Liver (tissue), 9 donors: ENCODE data around the gene SNX13. TPM values are rescaled to one million over a fixed set of nuclear protein-coding genes. Genes with fewer than 3 reads are reported as not detected.

Experiments used
- DNase-seq: peaks from one replicate; pipeline ENCODE4 v3.0.0-alpha.2; 2017; ENCODE audit warnings: low spot score
- H3K27ac ChIP-seq, 2 donors: one replicate each; pipeline ENCODE4 v1.7.0; 2013; ENCODE audit warnings: inconsistent platforms in 2 of 2, low read length in 2 of 2, control low read depth in 1 of 2, low read depth in 1 of 2, mild to moderate bottlenecking in 1 of 2
- H3K27me3 ChIP-seq, 4 donors: one replicate each; pipeline versions ENCODE4 v1.6.1 to v1.7.0; 2013; ENCODE audit warnings: low read length in 3 of 4, inconsistent platforms in 1 of 4, mild to moderate bottlenecking in 1 of 4, moderate library complexity in 1 of 4; ENCODE audit not compliant: control insufficient read depth in 4 of 4, insufficient read depth in 4 of 4
- H3K36me3 ChIP-seq, 4 donors: one replicate each; pipeline versions ENCODE4 v1.6.1 to v1.7.0; 2013; ENCODE audit warnings: low read length in 3 of 4, mild to moderate bottlenecking in 3 of 4, low read depth in 1 of 4, moderate library complexity in 1 of 4; ENCODE audit not compliant: control insufficient read depth in 4 of 4, insufficient read depth in 3 of 4
- H3K4me1 ChIP-seq, 4 donors: one replicate each; pipeline versions ENCODE4 v1.6.1 to v1.7.0; 2013; ENCODE audit warnings: low read length in 3 of 4, mild to moderate bottlenecking in 3 of 4, moderate library complexity in 1 of 4; ENCODE audit not compliant: control insufficient read depth in 4 of 4, insufficient read depth in 4 of 4
- H3K4me3 ChIP-seq, 3 donors: one replicate each; pipeline versions ENCODE4 v1.6.1 to v1.7.0; 2013; ENCODE audit warnings: low read length in 3 of 3, control low read depth in 1 of 3, low read depth in 1 of 3, mild to moderate bottlenecking in 1 of 3
- H3K9ac ChIP-seq, 2 donors: one replicate each; pipeline ENCODE4 v1.7.0; 2013; ENCODE audit warnings: low read length in 2 of 2, mild to moderate bottlenecking in 2 of 2, moderate library complexity in 2 of 2, control low read depth in 1 of 2, low read depth in 1 of 2
- H3K9me3 ChIP-seq, 4 donors: one replicate each; pipeline versions ENCODE4 v1.6.1 to v1.7.0; 2013; ENCODE audit warnings: low read length in 3 of 4; ENCODE audit not compliant: control insufficient read depth in 4 of 4
- ATF3 ChIP-seq: IDR thresholded peaks from 2 replicates; pipeline ENCODE4 v1.6.1; 2016; ENCODE audit warnings: antibody characterized with exemption
- CTCF ChIP-seq: fragments of 150-350 bp; IDR thresholded peaks from 2 replicates; pipeline ENCODE4 v1.5.1; 2017; ENCODE audit warnings: improper control_type of control experiment, low read depth, low read length; ENCODE audit not compliant: missing input control
- EGR1 ChIP-seq, 2 donors: IDR thresholded peaks; 2 replicates each; pipeline ENCODE4 v1.6.1; 2016 to 2018; ENCODE audit warnings: antibody characterized with exemption in 2 of 2, low read depth in 2 of 2
- FOXA1 ChIP-seq: IDR thresholded peaks from 2 replicates; pipeline ENCODE4 v1.6.1; 2016; ENCODE audit warnings: antibody characterized with exemption
- FOXA2 ChIP-seq: IDR thresholded peaks from 2 replicates; pipeline ENCODE4 v1.6.1; 2016; ENCODE audit warnings: antibody characterized with exemption
- GABPA ChIP-seq, 2 donors: IDR thresholded peaks in 1 of 2; conservative IDR thresholded peaks in 1 of 2; 2 replicates each; pipeline ENCODE4 v1.6.1; 2016; ENCODE audit warnings: antibody characterized with exemption in 2 of 2, mild to moderate bottlenecking in 1 of 2, moderate library complexity in 1 of 2
- HNF4A ChIP-seq, 2 donors: conservative IDR thresholded peaks; 2 replicates each; pipeline ENCODE4 v1.6.1; 2016; ENCODE audit warnings: antibody characterized with exemption in 2 of 2, mild to moderate bottlenecking in 2 of 2
- JUND ChIP-seq, 2 donors: IDR thresholded peaks; 2 replicates each; pipeline ENCODE4 v1.6.1; 2016; ENCODE audit warnings: antibody characterized with exemption in 2 of 2
- MAX ChIP-seq: IDR thresholded peaks from 2 replicates; pipeline ENCODE4 v1.6.1; 2016; ENCODE audit warnings: antibody characterized with exemption
- NR2F2 ChIP-seq: IDR thresholded peaks from 2 replicates; pipeline ENCODE4 v1.6.1; 2016; ENCODE audit warnings: antibody characterized with exemption
- RAD21 ChIP-seq, 2 donors: IDR thresholded peaks; 2 replicates each; pipeline ENCODE4 v1.6.1; 2016; ENCODE audit warnings: antibody characterized with exemption in 2 of 2, mild to moderate bottlenecking in 2 of 2
- REST ChIP-seq: IDR thresholded peaks from 2 replicates; pipeline ENCODE4 v1.6.1; 2016; ENCODE audit warnings: antibody characterized with exemption, mild to moderate bottlenecking
- RXRA ChIP-seq, 2 donors: IDR thresholded peaks; 2 replicates each; pipeline ENCODE4 v1.6.1; 2017 to 2018; ENCODE audit warnings: antibody characterized with exemption in 2 of 2, mild to moderate bottlenecking in 1 of 2
- SP1 ChIP-seq: IDR thresholded peaks from 2 replicates; pipeline ENCODE4 v1.6.1; 2018; ENCODE audit warnings: antibody characterized with exemption, mild to moderate bottlenecking
- TAF1 ChIP-seq: conservative IDR thresholded peaks from 2 replicates; pipeline ENCODE4 v1.6.1; 2016; ENCODE audit warnings: antibody characterized with exemption, mild to moderate bottlenecking
- YY1 ChIP-seq: IDR thresholded peaks from 2 replicates; pipeline ENCODE4 v1.6.1; 2016; ENCODE audit warnings: antibody characterized with exemption, mild to moderate bottlenecking
- ZBTB33 ChIP-seq: IDR thresholded peaks from 2 replicates; pipeline ENCODE4 v1.6.1; 2016; ENCODE audit warnings: antibody characterized with exemption
- WGBS: extraction: QIAGEN DNeasy Blood & Tissue Kit; methylation state at CpG from one replicate; pipeline ENCODE4 v1.1.7; 2013; 5-methylcytosine and 5-hydroxymethylcytosine counted together
- polyA plus RNA-seq, 2 donors: library from polyadenylated mRNA; stranded (reverse) in 1 of 2; unstranded in 1 of 2; fragments of 200-250 nt in 1 of 2; fragments of >200 nt in 1 of 2; fragmentation: Nextera tagmentation in 1 of 2; extraction: Ambion mirVana in 1 of 2; gene quantifications; one replicate each; pipeline versions ENCODE4 v1.2.1 to v1.2.3, GENCODE V29; 2013 to 2015
- total RNA-seq, 2 donors: library from RNA; depleted of rRNA; stranded (reverse); fragments of >200 nt; gene quantifications; one replicate each; pipeline ENCODE4 v1.2.3, GENCODE V29; 2014
- donor health status: healthy.
- donor health status: healthy.
- donor health status: healthy.
- donor health status: healthy.
- donor health status: healthy.

Gene SNX13
- total and polyA plus RNA-seq, 4 donors: 5.4 to 28.1 (median 14.0) TPM

GRCh38 chr7:17900464-17900863 is 39.8 kb downstream of the SNX13 start:
- DNase-seq: no peak
- Histone ChIP-seq H3K4me1 (peaks cover 0 to 7% (median 0%) of the 10 kb centered on the region in 4 donors), H3K9me3 (no peaks in the 10 kb centered on the region), H3K36me3 (no peaks in the 10 kb centered on the region), H3K27me3 (no peaks in the 10 kb centered on the region), H3K9ac (no peak overlapping the region), H3K4me3 (no peak overlapping the region), H3K27ac (no peak overlapping the region)
- WGBS: 91% methylated on average over 1 of the region's 1 CpG
- TF ChIP-seq NR2F2: no peak
- TF ChIP-seq CTCF: no peak
- no peak for TF ChIP-seq SP1
- no peak for TF ChIP-seq TAF1
- no peak for TF ChIP-seq MAX
- TF ChIP-seq RAD21 (IDR thresholded peaks at IDR 0.05): no peak
- no peak for TF ChIP-seq HNF4A (conservative IDR thresholded peaks at IDR 0.05)
- no peak for TF ChIP-seq EGR1 (IDR thresholded peaks at IDR 0.05; ENCODE audit: low read depth in 2 of 2)
- no peak for TF ChIP-seq ZBTB33
- no peak for TF ChIP-seq RXRA (IDR thresholded peaks at IDR 0.05)

GRCh38 chr7:17898111-17898510 is 42.2 kb downstream of the SNX13 start:
- TF ChIP-seq YY1: no peak
- TF ChIP-seq ZBTB33: no peak
- no peak for TF ChIP-seq GABPA (IDR thresholded peaks at IDR 0.05 in 1 of 2, conservative IDR thresholded peaks at IDR 0.05 in 1 of 2)
- no peak for TF ChIP-seq EGR1 (IDR thresholded peaks at IDR 0.05; ENCODE audit: low read depth in 2 of 2)
- no peak for TF ChIP-seq FOXA2
- TF ChIP-seq ATF3: no peak
- TF ChIP-seq RAD21 (IDR thresholded peaks at IDR 0.05): no peak
- TF ChIP-seq TAF1: no peak
- TF ChIP-seq JUND (IDR thresholded peaks at IDR 0.05): no peak
- TF ChIP-seq HNF4A (conservative IDR thresholded peaks at IDR 0.05): no peak
- no peak for TF ChIP-seq SP1
- no peak for TF ChIP-seq REST
- no peak for TF ChIP-seq NR2F2
- no peak for TF ChIP-seq FOXA1
- no peak for TF ChIP-seq CTCF
- Histone ChIP-seq H3K9me3 (no peaks in the 10 kb centered on the region), H3K9ac (no peak overlapping the region), H3K27me3 (no peaks in the 10 kb centered on the region), H3K4me3 (no peak overlapping the region), H3K4me1 (peaks cover 0 to 4% (median 0%) of the 10 kb centered on the region in 4 donors), H3K36me3 (no peaks in the 10 kb centered on the region), H3K27ac (no peak overlapping the region)
- 96% methylated on average over 4 of the region's 4 CpGs for WGBS
- DNase-seq: no peak
